Neural cell (in vitro differentiated cells): ENCODE results near the gene EID1. TPM values are rescaled to one million over a fixed set of nuclear protein-coding genes. Genes with fewer than 3 reads are reported as not detected.

Source experiments
- H2AFZ ChIP-seq: fragments of 200-600, 300-800 bp; sonication (generic), shearing (Covaris generic); 2 replicates; pipeline ENCODE4 v1.6.0; 2014; ENCODE audit warnings: low read depth, mild to moderate bottlenecking, antibody characterized with exemption, low read length, moderate library complexity
- H3F3A ChIP-seq: fragments of 200-600 bp; shearing (Covaris generic); 2 replicates; pipeline ENCODE4 v1.6.1; 2016; ENCODE audit warnings: mild to moderate bottlenecking, moderate library complexity, mixed read lengths, antibody characterized with exemption, low read length; ENCODE audit not compliant: insufficient read depth, poor library complexity, severe bottlenecking
- H3K27ac ChIP-seq: fragments of 200-600, 300-800 bp; sonication (generic), shearing (Covaris generic); 2 replicates; pipeline ENCODE4 v1.5.1; 2014; ENCODE audit warnings: mild to moderate bottlenecking, low read length, moderate library complexity
- H3K27me3 ChIP-seq: fragments of 300-800, 200-600 bp; sonication (generic), shearing (Covaris generic); 2 replicates; pipeline ENCODE4 v1.6.0; 2014; ENCODE audit warnings: mild to moderate bottlenecking, low read depth, low read length, moderate library complexity; ENCODE audit not compliant: insufficient read depth
- H3K36me3 ChIP-seq: fragments of 300-800, 200-600 bp; sonication (generic), shearing (Covaris generic); 2 replicates; pipeline ENCODE4 v1.5.1; 2014; ENCODE audit warnings: mild to moderate bottlenecking, antibody characterized with exemption, low read length, moderate library complexity; ENCODE audit not compliant: insufficient read depth
- H3K4me2 ChIP-seq: fragments of 300-800, 200-600 bp; sonication (generic), shearing (Covaris generic); 2 replicates; pipeline ENCODE4 v1.6.0; 2014; ENCODE audit warnings: mild to moderate bottlenecking, low read length
- H3K4me3 ChIP-seq: fragments of 300-800, 200-600 bp; sonication (generic), shearing (Covaris generic); 2 replicates; pipeline ENCODE4 v1.5.1; 2014; ENCODE audit warnings: mild to moderate bottlenecking, low read length, moderate library complexity
- H3K79me2 ChIP-seq: fragments of 200-600 bp; shearing (Covaris generic); replicated peaks from 2 replicates; pipeline ENCODE4 v1.6.0; 2014; ENCODE audit warnings: mild to moderate bottlenecking, low read length, moderate library complexity; ENCODE audit not compliant: insufficient read depth
- H3K9ac ChIP-seq: fragments of 300-800, 200-600 bp; sonication (generic), shearing (Covaris generic); 2 replicates; pipeline ENCODE4 v1.6.1; 2016; ENCODE audit warnings: mild to moderate bottlenecking, low read length, mixed read lengths
- H3K9me2 ChIP-seq: fragments of 200-600 bp; shearing (Covaris generic); 2 replicates; pipeline ENCODE4 v1.6.1; 2016; ENCODE audit warnings: mild to moderate bottlenecking, low read length, mixed read lengths; ENCODE audit not compliant: insufficient read depth
- H3K9me3 ChIP-seq: fragments of 200-600, 300-800 bp; sonication (generic), shearing (Covaris generic); 2 replicates; pipeline ENCODE4 v1.6.1; 2016; ENCODE audit warnings: mild to moderate bottlenecking, mixed run types, low read length, moderate library complexity, mixed read lengths
- H4K20me1 ChIP-seq: fragments of 200-600 bp; shearing (Covaris generic); 2 replicates; pipeline ENCODE4 v1.6.1; 2016; ENCODE audit warnings: mild to moderate bottlenecking, mixed run types; ENCODE audit not compliant: insufficient read depth
- EP300 ChIP-seq: fragments of 450-650 bp; conservative IDR thresholded peaks from 2 replicates; pipeline ENCODE4 v1.6.1; 2014; ENCODE audit warnings: antibody characterized with exemption, mild to moderate bottlenecking, moderate library complexity; ENCODE audit not compliant: poor library complexity, severe bottlenecking
- EZH2 ChIP-seq: fragments of 200-600, 300-800 bp; shearing (Covaris generic), sonication (generic); IDR thresholded peaks from 2 replicates; pipeline ENCODE4 v1.6.1; 2014; ENCODE audit warnings: antibody characterized with exemption, low read length, borderline replicate concordance, mild to moderate bottlenecking; ENCODE audit not compliant: insufficient read depth, poor library complexity, severe bottlenecking
- MXI1 ChIP-seq: fragments of 450-650 bp; conservative IDR thresholded peaks from 2 replicates; pipeline ENCODE4 v1.6.1; 2014; ENCODE audit warnings: antibody characterized with exemption, mild to moderate bottlenecking; ENCODE audit not compliant: poor library complexity, severe bottlenecking
- POLR2AphosphoS5 ChIP-seq: IDR thresholded peaks from 2 replicates; pipeline ENCODE4 v1.6.1; 2012
- RAD21 ChIP-seq: fragments of 450-650 bp; conservative IDR thresholded peaks from 2 replicates; pipeline ENCODE4 v1.6.1; 2014; ENCODE audit warnings: antibody characterized with exemption, mild to moderate bottlenecking, moderate library complexity
- SMC3 ChIP-seq: fragments of 450-650 bp; conservative IDR thresholded peaks from 2 replicates; pipeline ENCODE4 v1.6.1; 2014; ENCODE audit warnings: antibody characterized with exemption, mild to moderate bottlenecking, moderate library complexity; ENCODE audit not compliant: poor library complexity
- TAF1 ChIP-seq: IDR thresholded peaks from 2 replicates; pipeline ENCODE4 v1.6.1; 2012; ENCODE audit warnings: low read depth
- polyA minus RNA-seq: library from RNA; depleted of rRNA, polyadenylated mRNA; stranded (reverse); fragments of >200 nt; gene quantifications from 2 replicates; pipeline ENCODE4 v1.2.3, GENCODE V29; 2014
- polyA plus RNA-seq: library from polyadenylated mRNA; depleted of rRNA; stranded (reverse); fragments of >200 nt; gene quantifications from 2 replicates; pipeline ENCODE4 v1.2.3, GENCODE V29; 2014
- TF ChIP-seq, protein P1 (sequence below): IDR thresholded peaks from 2 replicates; pipeline ENCODE4 v1.6.1; 2012; ENCODE audit warnings: borderline replicate concordance
- TF ChIP-seq, protein P2 (sequence below): fragments of 450-650 bp; IDR thresholded peaks from 2 replicates; pipeline ENCODE4 v1.5.1; 2014; ENCODE audit warnings: antibody characterized with exemption, mild to moderate bottlenecking, moderate library complexity; ENCODE audit not compliant: poor library complexity, severe bottlenecking

The EID1 gene, protein sequence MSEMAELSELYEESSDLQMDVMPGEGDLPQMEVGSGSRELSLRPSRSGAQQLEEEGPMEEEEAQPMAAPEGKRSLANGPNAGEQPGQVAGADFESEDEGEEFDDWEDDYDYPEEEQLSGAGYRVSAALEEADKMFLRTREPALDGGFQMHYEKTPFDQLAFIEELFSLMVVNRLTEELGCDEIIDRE
- 476 and 530 TPM in 2 replicates for polyA plus RNA-seq
- 299 and 302 TPM in 2 replicates for polyA minus RNA-seq

DNA sequence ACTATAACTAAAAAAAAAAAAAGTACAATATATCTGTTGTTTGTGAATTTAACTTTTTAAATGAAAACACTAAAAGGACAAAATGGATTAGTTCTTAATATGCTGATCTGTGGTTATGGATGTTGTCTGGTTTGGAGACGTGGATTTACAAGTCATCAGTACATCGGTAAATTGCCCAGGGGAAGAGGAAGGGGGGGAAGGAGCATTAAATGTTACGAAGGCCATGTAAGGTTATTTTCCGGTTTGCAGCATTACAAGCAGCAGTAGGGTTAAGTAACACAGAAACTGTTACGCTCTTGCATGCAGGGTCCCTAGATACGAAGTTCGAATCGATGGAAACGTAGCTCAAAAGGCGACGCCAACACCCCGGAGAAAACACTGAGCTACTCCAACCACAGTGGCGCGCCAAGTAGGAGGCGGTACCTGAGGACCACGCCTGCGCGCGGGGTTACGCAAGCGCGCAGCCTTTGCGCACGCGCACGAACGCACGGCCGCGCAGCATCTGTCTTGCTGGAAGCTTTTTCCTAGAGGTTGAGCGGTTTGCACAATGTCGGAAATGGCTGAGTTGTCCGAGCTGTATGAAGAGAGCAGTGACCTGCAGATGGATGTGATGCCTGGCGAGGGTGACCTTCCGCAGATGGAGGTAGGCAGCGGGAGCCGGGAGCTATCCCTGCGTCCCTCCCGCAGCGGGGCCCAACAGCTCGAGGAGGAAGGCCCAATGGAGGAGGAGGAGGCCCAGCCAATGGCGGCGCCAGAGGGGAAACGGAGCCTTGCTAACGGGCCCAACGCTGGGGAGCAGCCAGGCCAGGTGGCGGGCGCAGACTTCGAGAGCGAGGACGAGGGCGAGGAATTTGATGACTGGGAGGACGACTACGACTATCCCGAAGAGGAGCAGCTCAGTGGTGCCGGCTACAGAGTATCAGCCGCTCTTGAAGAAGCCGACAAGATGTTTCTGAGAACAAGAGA, at the start of gene EID1:
TSS of gene EID1 (plus strand) at position 505 of the 966 bp plus-strand sequence. CDS start at position 548, 43 bp downstream.
- H3K36me3 ChIP-seq: peaks cover 5% of the 10 kb centered on the region
- H3K27ac ChIP-seq: peak within 1 kb of the TSS; percentile 96
- peak within 1 kb of the TSS; percentile 70 for H3K4me3 ChIP-seq
- TF ChIP-seq POLR2AphosphoS5 (peak; percentile 99), EP300 (peak; percentile 19), SMC3 (peak; percentile 66), TAF1 (peak; percentile 97), RAD21 (peak; percentile 57), MXI1 (peak; percentile 90), EZH2 (no peak)
- TF ChIP-seq, protein P1, sequence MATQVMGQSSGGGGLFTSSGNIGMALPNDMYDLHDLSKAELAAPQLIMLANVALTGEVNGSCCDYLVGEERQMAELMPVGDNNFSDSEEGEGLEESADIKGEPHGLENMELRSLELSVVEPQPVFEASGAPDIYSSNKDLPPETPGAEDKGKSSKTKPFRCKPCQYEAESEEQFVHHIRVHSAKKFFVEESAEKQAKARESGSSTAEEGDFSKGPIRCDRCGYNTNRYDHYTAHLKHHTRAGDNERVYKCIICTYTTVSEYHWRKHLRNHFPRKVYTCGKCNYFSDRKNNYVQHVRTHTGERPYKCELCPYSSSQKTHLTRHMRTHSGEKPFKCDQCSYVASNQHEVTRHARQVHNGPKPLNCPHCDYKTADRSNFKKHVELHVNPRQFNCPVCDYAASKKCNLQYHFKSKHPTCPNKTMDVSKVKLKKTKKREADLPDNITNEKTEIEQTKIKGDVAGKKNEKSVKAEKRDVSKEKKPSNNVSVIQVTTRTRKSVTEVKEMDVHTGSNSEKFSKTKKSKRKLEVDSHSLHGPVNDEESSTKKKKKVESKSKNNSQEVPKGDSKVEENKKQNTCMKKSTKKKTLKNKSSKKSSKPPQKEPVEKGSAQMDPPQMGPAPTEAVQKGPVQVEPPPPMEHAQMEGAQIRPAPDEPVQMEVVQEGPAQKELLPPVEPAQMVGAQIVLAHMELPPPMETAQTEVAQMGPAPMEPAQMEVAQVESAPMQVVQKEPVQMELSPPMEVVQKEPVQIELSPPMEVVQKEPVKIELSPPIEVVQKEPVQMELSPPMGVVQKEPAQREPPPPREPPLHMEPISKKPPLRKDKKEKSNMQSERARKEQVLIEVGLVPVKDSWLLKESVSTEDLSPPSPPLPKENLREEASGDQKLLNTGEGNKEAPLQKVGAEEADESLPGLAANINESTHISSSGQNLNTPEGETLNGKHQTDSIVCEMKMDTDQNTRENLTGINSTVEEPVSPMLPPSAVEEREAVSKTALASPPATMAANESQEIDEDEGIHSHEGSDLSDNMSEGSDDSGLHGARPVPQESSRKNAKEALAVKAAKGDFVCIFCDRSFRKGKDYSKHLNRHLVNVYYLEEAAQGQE: peak; percentile 93
- TF ChIP-seq, protein P2, sequence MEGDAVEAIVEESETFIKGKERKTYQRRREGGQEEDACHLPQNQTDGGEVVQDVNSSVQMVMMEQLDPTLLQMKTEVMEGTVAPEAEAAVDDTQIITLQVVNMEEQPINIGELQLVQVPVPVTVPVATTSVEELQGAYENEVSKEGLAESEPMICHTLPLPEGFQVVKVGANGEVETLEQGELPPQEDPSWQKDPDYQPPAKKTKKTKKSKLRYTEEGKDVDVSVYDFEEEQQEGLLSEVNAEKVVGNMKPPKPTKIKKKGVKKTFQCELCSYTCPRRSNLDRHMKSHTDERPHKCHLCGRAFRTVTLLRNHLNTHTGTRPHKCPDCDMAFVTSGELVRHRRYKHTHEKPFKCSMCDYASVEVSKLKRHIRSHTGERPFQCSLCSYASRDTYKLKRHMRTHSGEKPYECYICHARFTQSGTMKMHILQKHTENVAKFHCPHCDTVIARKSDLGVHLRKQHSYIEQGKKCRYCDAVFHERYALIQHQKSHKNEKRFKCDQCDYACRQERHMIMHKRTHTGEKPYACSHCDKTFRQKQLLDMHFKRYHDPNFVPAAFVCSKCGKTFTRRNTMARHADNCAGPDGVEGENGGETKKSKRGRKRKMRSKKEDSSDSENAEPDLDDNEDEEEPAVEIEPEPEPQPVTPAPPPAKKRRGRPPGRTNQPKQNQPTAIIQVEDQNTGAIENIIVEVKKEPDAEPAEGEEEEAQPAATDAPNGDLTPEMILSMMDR: peak; percentile 39
- H4K20me1 ChIP-seq: no peaks in the 10 kb centered on the region
- H2AFZ ChIP-seq: peak within 1 kb of the TSS; percentile 73
- peak within 1 kb of the TSS; percentile 76 for H3K4me2 ChIP-seq
- no peaks in the 10 kb centered on the region for H3K9me2 ChIP-seq
- H3K79me2 ChIP-seq: peaks cover 22% of the 10 kb centered on the region
- no peaks in the 10 kb centered on the region for H3F3A ChIP-seq
- no peaks in the 10 kb centered on the region for H3K27me3 ChIP-seq
- peak within 1 kb of the TSS; percentile 93 for H3K9ac ChIP-seq
- H3K9me3 ChIP-seq: no peaks in the 10 kb centered on the region

DNA sequence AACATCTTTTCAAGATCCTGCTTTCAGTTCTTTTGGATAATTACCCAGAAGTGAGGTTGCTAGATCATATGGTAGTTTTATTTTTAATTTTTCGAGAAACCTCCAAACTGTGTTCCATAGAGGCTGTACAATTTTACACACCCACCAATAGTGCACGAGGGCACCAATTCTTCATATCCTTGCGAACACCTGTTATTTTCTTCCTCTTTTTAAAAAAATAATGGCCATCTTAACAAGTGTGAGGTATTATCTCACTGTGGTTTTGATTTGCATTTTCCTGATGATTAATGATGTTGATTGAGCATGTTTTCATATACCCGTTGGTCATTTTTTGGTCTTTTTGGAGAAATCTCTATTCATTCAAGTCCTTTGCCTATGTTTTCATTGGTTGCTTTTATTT, 49.5 kb upstream of the EID1 start:
- Histone ChIP-seq H3K9me3 (no peaks in the 10 kb centered on the region), H3K4me2 (no peak overlapping the region), H3K36me3 (no peaks in the 10 kb centered on the region), H3K9ac (no peak overlapping the region), H3F3A (no peaks in the 10 kb centered on the region), H3K27ac (no peak overlapping the region), H3K27me3 (no peaks in the 10 kb centered on the region), H3K4me3 (no peak overlapping the region), H3K79me2 (no peaks in the 10 kb centered on the region), H4K20me1 (no peaks in the 10 kb centered on the region), H3K9me2 (no peaks in the 10 kb centered on the region), H2AFZ (no peak overlapping the region)
- TF ChIP-seq POLR2AphosphoS5 (no peak), MXI1 (no peak), RAD21 (no peak), TAF1 (no peak), EP300 (no peak)
- TF ChIP-seq, protein P2: no peak
